Ovary (tissue), 3 donors: Measurements from ENCODE around the gene BBX.

ENCODE experiments used
- EP300 ChIP-seq: sonication (generic); formaldehyde crosslinking; IDR thresholded peaks from one replicate; pipeline ENCODE4 v1.6.1; 2017; ENCODE audit warnings: antibody characterized with exemption
- POLR2A ChIP-seq: fragments of 450-650 bp; IDR thresholded peaks from one replicate; pipeline ENCODE4 v1.6.1; 2017; ENCODE audit warnings: antibody characterized with exemption, mild to moderate bottlenecking, moderate library complexity
- TF ChIP-seq, protein P1 (sequence below), 3 donors: fragments of 450-650 bp in 2 of 3; fragments of 200-600 bp in 1 of 3; IDR thresholded peaks; one replicate each; pipeline versions ENCODE4 v1.5.1 to v1.8.0; 2016 to 2022; ENCODE audit warnings: antibody characterized with exemption in 3 of 3, mild to moderate bottlenecking in 1 of 3
- donor health status: DM: no; HTN: no; CAD: no.

DNA sequence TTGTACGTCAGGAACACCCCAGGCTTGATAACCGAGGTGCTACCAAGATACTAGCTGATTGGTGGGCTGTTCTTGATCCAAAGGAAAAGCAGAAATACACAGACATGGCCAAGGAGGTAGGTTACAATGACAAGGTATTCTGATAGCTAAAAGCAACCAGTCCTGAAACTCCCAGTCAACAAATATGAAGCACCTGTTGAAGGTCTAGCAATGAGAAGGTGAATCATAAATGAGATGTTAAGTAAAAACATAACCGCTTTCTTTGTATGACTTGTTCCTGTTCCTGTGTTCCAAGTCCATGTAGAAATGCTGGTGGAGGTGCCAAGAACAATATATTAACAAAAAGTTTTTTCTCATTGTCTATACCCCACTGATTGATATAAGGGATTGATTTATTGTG, 194.0 kb downstream of the BBX start:
- TF ChIP-seq, protein P1, sequence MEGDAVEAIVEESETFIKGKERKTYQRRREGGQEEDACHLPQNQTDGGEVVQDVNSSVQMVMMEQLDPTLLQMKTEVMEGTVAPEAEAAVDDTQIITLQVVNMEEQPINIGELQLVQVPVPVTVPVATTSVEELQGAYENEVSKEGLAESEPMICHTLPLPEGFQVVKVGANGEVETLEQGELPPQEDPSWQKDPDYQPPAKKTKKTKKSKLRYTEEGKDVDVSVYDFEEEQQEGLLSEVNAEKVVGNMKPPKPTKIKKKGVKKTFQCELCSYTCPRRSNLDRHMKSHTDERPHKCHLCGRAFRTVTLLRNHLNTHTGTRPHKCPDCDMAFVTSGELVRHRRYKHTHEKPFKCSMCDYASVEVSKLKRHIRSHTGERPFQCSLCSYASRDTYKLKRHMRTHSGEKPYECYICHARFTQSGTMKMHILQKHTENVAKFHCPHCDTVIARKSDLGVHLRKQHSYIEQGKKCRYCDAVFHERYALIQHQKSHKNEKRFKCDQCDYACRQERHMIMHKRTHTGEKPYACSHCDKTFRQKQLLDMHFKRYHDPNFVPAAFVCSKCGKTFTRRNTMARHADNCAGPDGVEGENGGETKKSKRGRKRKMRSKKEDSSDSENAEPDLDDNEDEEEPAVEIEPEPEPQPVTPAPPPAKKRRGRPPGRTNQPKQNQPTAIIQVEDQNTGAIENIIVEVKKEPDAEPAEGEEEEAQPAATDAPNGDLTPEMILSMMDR (IDR thresholded peaks at IDR 0.05): no peak
- no peak for TF ChIP-seq POLR2A
- no peak for TF ChIP-seq EP300
